ENCODE measurements around the gene SIPA1L2. TPM values are rescaled to one million over a fixed set of nuclear protein-coding genes. Genes with fewer than 3 reads are reported as not detected.

SIPA1L2 gene
- total and polyA plus RNA-seq, 2 of the 4 experiments (the other 2 are of a cell fraction) = 7.1 to 13.4 TPM

GRCh38 chr1:232650418-232650817 lies 20.5 kb upstream of the SIPA1L2 start:
- H3K79me1 ChIP-seq (ENCODE audit: low read depth in 1 of 2, low read length in 2 of 2) = no peaks in the 10 kb centered on the region
- DNase-seq (no peak), ATAC-seq (ENCODE audit: low read depth) (no peak)
- no TSS peak for BruUV-seq (replicated peaks)
- in situ Hi-C loops (cut with MboI; ENCODE audit: low sequenced_read_pairs) (no loop called here), intact Hi-C loops (cut with micrococcal nuclease) (no loop called here), dilution Hi-C loops (cut with HindIII; ENCODE audit: low sequenced_read_pairs, unreplicated experiment) (no loop called here)
- no peak overlapping the region for H2AK9ac ChIP-seq (replicated peaks; ENCODE audit: low read depth, low read length, poor library complexity)
- H3K4me1 ChIP-seq (ENCODE audit: control insufficient read depth, insufficient read depth, low read length) = no peaks in the 10 kb centered on the region
- H3K27ac ChIP-seq (ENCODE audit: insufficient read depth, low read length) = no peak overlapping the region
- H2BK20ac ChIP-seq (ENCODE audit: low read depth, low read length) = no peak overlapping the region
- no peak overlapping the region for H2AK5ac ChIP-seq (ENCODE audit: low read depth, low read length)
- no peak overlapping the region for H4K8ac ChIP-seq (ENCODE audit: low read depth in 2 of 2, low read length in 2 of 2)
- no peaks in the 10 kb centered on the region for H3K36me3 ChIP-seq (ENCODE audit: control insufficient read depth, insufficient read depth, low read length)
- no peak overlapping the region for H4K5ac ChIP-seq (ENCODE audit: low read depth, low read length)
- no peak overlapping the region for H2BK120ac ChIP-seq (ENCODE audit: low read depth, low read length)
- no peak overlapping the region for H4K91ac ChIP-seq (ENCODE audit: insufficient read depth, low read depth, low read length)
- H3K18ac ChIP-seq (ENCODE audit: low read depth, low read length) = no peak overlapping the region
- no peak overlapping the region for H3K4ac ChIP-seq (ENCODE audit: low read depth, low read length)
- H3K4me2 ChIP-seq (ENCODE audit: low read depth, low read length) = no peak overlapping the region
- no peak overlapping the region for H3K56ac ChIP-seq (ENCODE audit: extremely low read depth, insufficient read depth, low read length)
- TF ChIP-seq RCOR1 (IDR thresholded peaks at IDR 0.05; ENCODE audit: insufficient replicate concordance, low read length) (no peak), MXI1 (IDR thresholded peaks at IDR 0.05; ENCODE audit: borderline replicate concordance, low read depth, low read length) (no peak), ELK1 (IDR thresholded peaks at IDR 0.05; ENCODE audit: borderline replicate concordance, low read depth, low read length) (no peak), USF2 (IDR thresholded peaks at IDR 0.05; ENCODE audit: low read depth, low read length) (no peak), RAD21 (IDR thresholded peaks at IDR 0.05; ENCODE audit: low read length) (no peak), FOS (IDR thresholded peaks at IDR 0.05; ENCODE audit: low read depth, low read length) (no peak), CHD1 (IDR thresholded peaks at IDR 0.05; ENCODE audit: low read depth, low read length) (no peak), NFE2L2 (IDR thresholded peaks at IDR 0.05; ENCODE audit: low read depth, low read length) (no peak)
- H2BK15ac ChIP-seq (ENCODE audit: low read depth, low read length) = no peak overlapping the region
- no peak overlapping the region for H3K9ac ChIP-seq (ENCODE audit: low read depth, low read length)
- no CpG with 5 or more reads among the region's 2 CpGs for WGBS, 2 experiments (ENCODE audit: extremely low coverage in 2 of 2, insufficient read length in 1 of 2)
- H2AFZ ChIP-seq (replicated peaks; ENCODE audit: low read length, poor library complexity) = no peak overlapping the region
- POLR2A ChIA-PET (ENCODE audit: unreplicated experiment) = no interaction called here
- H3K4me3 ChIP-seq (ENCODE audit: insufficient read depth, low read depth, low read length) = no peak overlapping the region
- H3K9me3 ChIP-seq (ENCODE audit: control insufficient read depth, insufficient read depth, low read length) = no peaks in the 10 kb centered on the region
- H3K9me1 ChIP-seq (ENCODE audit: insufficient read depth, low read length) = no peaks in the 10 kb centered on the region
- no peak overlapping the region for H2BK5ac ChIP-seq (ENCODE audit: low read depth, low read length, poor library complexity, severe bottlenecking)
- CTCF ChIA-PET = no interaction called here
- H3K27me3 ChIP-seq (ENCODE audit: control insufficient read depth, insufficient read depth, low read length) = peaks cover 4% of the 10 kb centered on the region
- H3K14ac ChIP-seq (replicated peaks; ENCODE audit: low read depth, low read length) = no peak overlapping the region
- H4K20me1 ChIP-seq (ENCODE audit: insufficient read depth, low read length) = no peaks in the 10 kb centered on the region
- H3K23ac ChIP-seq (ENCODE audit: low read depth, low read length) = no peak overlapping the region

Measured in IMR-90 (cell line).